Sciatic nerve (tissue), 2 donors: ENCODE measurements around the gene FMO5. TPM values are rescaled to one million over a fixed set of nuclear protein-coding genes. Genes with fewer than 3 reads are reported as not detected.
"Not testable (repeated sequence)": the region's sequence is repeated elsewhere in the genome, so short reads cannot be mapped to it uniquely, and the experiment has no call there.

Experiments used
- ATAC-seq: fragments of 200-7000 bp; cut with Tn5 transposase; one replicate; pipeline ENCODE4 v1.9.1; 2020; ENCODE audit warnings: mild to moderate bottlenecking, moderate library complexity
- DNase-seq: peaks from one replicate; pipeline ENCODE4 v3.0.0-alpha.2; 2020; ENCODE audit warnings: low spot score
- intact Hi-C: fragments of 100-400 bp; cut with DNase I; formaldehyde crosslinking; loops from one replicate; pipeline ENCODE4 v1.14.2; 2022
- total RNA-seq: library from RNA; stranded (reverse); fragmentation: NEBNext Ultra II Directional; extraction: Animal tissue kit (Norgen Biotek cat#: 25700); gene quantifications from one replicate; pipeline ENCODE4 v1.2.1, GENCODE V29; 2021
- donor health status: DM: no; HTN: no; CAD: no.
- donor health status: DM: no; HTN: no; CAD: no.

The FMO5 gene
- total RNA-seq, 1 donor from 2014 or later, result 3.3 TPM

GRCh38 chr1:147211577-147211976 is 13.6 kb downstream of the FMO5 start:
- no peak for DNase-seq
- intact Hi-C loops, result no loop called here
- ATAC-seq, result no peak

GRCh38 chr1:147210987-147211386 is 14.2 kb downstream of the FMO5 start:
- no peak for ATAC-seq
- intact Hi-C loops, result no loop called here

GRCh38 chr1:147209825-147210821 is 15.0 kb downstream of the FMO5 start:
- ATAC-seq (no peak), DNase-seq (no peak)
- intact Hi-C loops, result no loop called here

More at GRCh38 chr1:147210987-147211386, 14.2 kb downstream of the FMO5 start:
- no peak for DNase-seq

- DNase-seq (no peak), ATAC-seq (no peak)
- intact Hi-C loops, result no loop called here
These were observed 16.5 kb downstream of the FMO5 start for GRCh38 chr1:147208619-147209018.

- intact Hi-C loops, result no loop called here
- ATAC-seq, result no peak
- no peak for DNase-seq
These were observed 17.9 kb downstream of the FMO5 start for GRCh38 chr1:147207192-147207591.

- ATAC-seq, result no peak
These were observed 21.1 kb downstream of the FMO5 start for GRCh38 chr1:147204080-147204479.

GRCh38 chr1:147202576-147202975 is 22.6 kb downstream of the FMO5 start:
- intact Hi-C loops, result no loop called here
- DNase-seq (no peak), ATAC-seq (no peak)

More at GRCh38 chr1:147204080-147204479, 21.1 kb downstream of the FMO5 start:
- no peak for DNase-seq
- intact Hi-C loops, result no loop called here

GRCh38 chr1:147201786-147202185 is 23.4 kb downstream of the FMO5 start:
- DNase-seq (no peak), ATAC-seq (no peak)
- intact Hi-C loops, result no loop called here

GRCh38 chr1:147201276-147201675 is 23.9 kb downstream of the FMO5 start:
- no peak for ATAC-seq
- DNase-seq, result no peak
- intact Hi-C loops, result no loop called here

- ATAC-seq, intact Hi-C loops, DNase-seq: not testable (repeated sequence)
These were observed 27.8 kb downstream of the FMO5 start for GRCh38 chr1:147197324-147197723.

GRCh38 chr1:147189514-147189913 is 35.6 kb downstream of the FMO5 start:
- no peak for DNase-seq
- intact Hi-C loops, result no loop called here
- no peak for ATAC-seq

GRCh38 chr1:147185432-147185831 is 39.7 kb downstream of the FMO5 start:
- intact Hi-C loops, result no loop called here

GRCh38 chr1:147177611-147178380 is 47.3 kb downstream of the FMO5 start:
- DNase-seq (peak; percentile 56), ATAC-seq (no peak)
- intact Hi-C loops, result no loop called here

More at GRCh38 chr1:147185432-147185831, 39.7 kb downstream of the FMO5 start:
- no peak for ATAC-seq
- no peak for DNase-seq

GRCh38 chr1:147172168-147173016 is 52.7 kb downstream of the FMO5 start, which contains the start of gene PRKAB2:
PRKAB2 (minus strand) TSS chr1:147172470; CDS start chr1:147172144, 326 bp downstream.
- peak; percentile 97 for DNase-seq

GRCh38 chr1:147171399-147172167 is 53.6 kb downstream of the FMO5 start:
- intact Hi-C loops, result loop anchor here (5.0 kb wide), 1 partner anchor 71 kb away; the partner anchor contains the start of gene CHD1L
- no peak for DNase-seq
- no peak for ATAC-seq

More at GRCh38 chr1:147172168-147173016, 52.7 kb downstream of the FMO5 start, which contains the start of gene PRKAB2:
- peak; percentile 98 for ATAC-seq
- intact Hi-C loops, result loop anchor here (5.0 kb wide), 1 partner anchor 70 kb away; the partner anchor contains the start of gene CHD1L

- ATAC-seq, result no peak
- intact Hi-C loops, result loop anchor here (5.0 kb wide), 1 partner anchor 72 kb away; the partner anchor contains the start of gene CHD1L
- DNase-seq, result no peak
These were observed 55.1 kb downstream of the FMO5 start for GRCh38 chr1:147169840-147170674.

- intact Hi-C loops, result no loop called here
- ATAC-seq, result no peak
- no peak for DNase-seq
These were observed 56.0 kb downstream of the FMO5 start for GRCh38 chr1:147169171-147169570.
